Measurements from ENCODE around the gene TANGO6.
"Not testable (repeated sequence)": the region's sequence is repeated elsewhere in the genome, so short reads cannot be mapped to it uniquely, and the experiment has no call there.

The TANGO6 gene

GRCh38 chr16:69017036-69017783, 173.9 kb downstream of the TANGO6 start:
- no peak for FAIRE-seq

- FAIRE-seq, result no peak
Measured at GRCh38 chr16:69019811-69020210, 176.5 kb downstream of the TANGO6 start.

DNA sequence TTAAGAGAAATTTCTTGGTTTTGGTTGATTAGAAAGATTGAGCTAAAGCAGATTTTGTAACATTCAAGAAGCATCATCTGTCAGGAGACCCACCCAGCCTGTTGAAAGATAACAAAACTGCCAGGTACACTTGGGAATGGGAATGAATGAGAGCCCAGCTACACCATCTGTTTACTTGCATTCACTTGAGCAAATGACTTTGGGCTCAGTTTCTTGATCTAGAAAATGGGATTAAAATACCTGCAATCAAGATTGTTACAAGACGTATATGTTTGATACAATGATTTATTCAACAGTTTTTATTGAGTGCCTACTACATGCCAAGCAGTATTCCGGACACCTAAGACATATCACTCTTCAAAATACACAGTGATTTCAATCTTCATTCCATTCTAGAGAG, 185.8 kb downstream of the TANGO6 start:
- FAIRE-seq, result no peak

- FAIRE-seq, result no peak
Measured at GRCh38 chr16:69031877-69032301, 188.6 kb downstream of the TANGO6 start.

GRCh38 chr16:69033151-69033949, 190.0 kb downstream of the TANGO6 start:
- no peak for FAIRE-seq

DNA sequence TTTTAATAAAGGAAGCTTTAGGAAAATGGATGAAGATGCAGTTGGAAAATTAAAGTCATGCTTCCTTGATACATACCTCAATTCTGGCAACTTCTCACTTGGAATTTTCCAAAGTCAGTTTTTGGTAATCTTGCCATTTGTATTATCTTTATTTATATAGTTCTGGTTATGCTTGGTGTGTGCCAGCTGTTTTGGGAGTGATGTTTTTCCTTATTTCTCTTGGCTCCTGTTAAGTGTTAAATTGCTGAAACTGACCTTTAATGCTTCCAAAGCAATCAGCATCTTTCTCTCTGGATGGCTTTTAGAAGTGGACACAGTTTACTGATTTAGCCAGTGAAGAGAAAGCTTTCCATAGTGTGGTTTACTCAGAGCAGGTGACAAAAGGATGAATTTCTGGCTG, 192.0 kb downstream of the TANGO6 start:
- FAIRE-seq, result no peak

DNA sequence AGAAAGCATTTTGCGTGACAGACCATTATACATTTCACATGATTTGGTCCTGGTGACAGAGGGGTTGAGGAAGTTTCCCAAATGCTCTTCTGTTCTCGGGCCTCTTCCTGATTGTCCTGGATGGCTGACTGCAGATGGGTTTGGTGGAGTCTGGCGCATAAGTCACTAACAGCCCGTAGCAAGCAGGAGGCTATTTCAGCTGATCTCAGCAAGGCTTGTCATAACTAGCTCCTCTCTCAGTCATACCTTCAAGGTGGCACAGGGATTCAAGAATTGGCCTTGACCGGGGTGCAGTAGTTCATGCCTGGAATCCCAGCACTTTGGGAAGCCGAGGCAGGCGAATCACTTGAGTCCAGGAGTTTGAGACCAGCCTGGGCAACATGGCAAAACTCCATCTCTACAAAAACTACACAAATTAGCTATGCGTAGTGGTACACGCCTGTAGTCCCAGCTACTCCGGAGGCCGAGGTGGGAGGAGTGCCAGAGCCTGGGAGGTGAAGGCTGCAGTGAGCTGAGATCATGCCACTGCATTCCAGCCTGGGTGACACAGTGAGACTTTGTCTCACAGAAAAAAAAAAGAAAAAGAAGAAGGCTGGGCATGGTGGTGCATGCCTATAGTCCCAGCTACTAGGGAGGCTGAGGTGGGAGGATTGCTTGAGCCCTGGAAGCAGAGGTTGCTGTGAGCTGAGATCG, 193.2 kb downstream of the TANGO6 start:
- no peak for FAIRE-seq

- no peak for FAIRE-seq
Measured at GRCh38 chr16:69037373-69038160, 194.2 kb downstream of the TANGO6 start.

- no peak for FAIRE-seq
Measured at GRCh38 chr16:69039333-69039941, 196.1 kb downstream of the TANGO6 start.

DNA sequence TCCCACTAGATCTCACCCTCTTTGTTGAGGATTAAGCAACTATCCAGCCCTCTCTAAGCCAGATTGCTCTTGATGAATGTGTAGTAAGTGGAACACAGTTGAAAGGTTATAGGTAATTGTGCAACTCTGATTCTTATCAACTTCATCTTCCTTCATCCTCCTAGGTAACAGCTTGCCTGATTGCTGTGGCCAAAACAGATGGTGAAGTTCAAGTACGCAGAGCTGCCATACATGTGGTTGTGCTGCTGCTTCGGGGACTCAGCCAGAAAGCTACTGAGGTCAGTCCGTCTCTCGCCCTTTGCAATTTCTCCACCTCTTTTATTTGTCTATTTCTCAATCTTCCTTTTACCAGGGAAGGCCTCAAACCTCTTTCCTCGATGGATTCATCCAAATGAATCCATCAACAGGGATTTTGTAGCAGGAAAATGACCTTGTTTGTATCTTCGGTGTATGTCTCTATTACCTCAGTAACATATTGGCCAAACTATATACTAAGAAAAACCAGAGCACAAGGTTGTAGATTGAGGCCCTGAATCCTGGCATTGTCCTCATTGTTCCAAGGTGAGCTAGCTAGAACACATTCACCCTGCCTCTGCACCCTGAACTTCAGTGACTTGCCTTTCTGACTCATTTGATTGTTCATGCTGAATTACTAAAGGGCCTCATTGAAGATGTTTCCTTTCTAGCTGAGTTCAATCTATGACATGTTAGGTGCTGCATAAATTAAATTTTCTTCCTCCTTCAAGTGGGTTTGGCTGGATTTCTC, 197.0 kb downstream of the TANGO6 start:
- FAIRE-seq, result no peak

DNA sequence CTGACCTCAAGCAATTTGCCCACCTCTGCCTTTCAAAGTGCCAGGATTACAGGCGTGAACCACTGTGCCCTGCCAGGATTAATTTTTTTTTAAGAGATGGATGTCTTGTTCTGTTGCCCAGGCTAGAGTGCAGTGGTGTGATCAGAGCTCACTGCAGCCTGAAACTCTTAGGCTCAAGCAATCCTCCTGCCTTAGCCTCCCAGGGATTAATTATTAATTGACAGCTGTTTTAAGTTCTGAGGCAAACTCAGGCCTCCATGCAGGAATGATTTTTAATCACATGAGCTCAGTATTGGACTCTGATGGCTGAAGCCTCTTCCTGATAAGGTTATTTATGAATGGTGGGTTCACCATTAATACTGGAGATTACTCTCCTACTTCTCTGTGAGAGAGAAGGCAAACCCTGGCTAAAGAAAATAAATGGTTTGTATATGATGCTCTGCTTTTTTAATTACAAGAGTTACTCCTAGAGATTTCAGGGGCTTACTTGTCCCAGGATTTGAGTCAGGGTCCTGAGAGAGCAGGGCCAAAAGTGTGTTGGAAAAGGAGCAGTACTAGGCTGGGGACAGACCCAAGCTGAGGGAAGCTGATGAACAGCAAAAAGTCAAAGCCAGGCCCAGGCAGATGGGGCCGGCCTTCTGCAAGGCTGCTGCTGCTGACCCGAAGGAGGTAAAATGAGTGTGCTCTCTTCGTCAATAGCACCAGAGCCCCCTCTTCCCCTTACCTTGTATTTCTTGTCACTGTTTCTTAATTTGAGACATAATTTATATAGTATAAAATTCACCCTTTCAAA, 205.2 kb downstream of the TANGO6 start:
- no peak for FAIRE-seq

- FAIRE-seq, result no peak
Measured at GRCh38 chr16:69049146-69049545, 205.8 kb downstream of the TANGO6 start.

- no peak for FAIRE-seq
Measured at GRCh38 chr16:69049603-69050375, 206.5 kb downstream of the TANGO6 start.

- FAIRE-seq, result not testable (repeated sequence)
Measured at GRCh38 chr16:69051517-69051830, 208.1 kb downstream of the TANGO6 start.

- no peak for FAIRE-seq
Measured at GRCh38 chr16:69055008-69055407, 211.7 kb downstream of the TANGO6 start.

DNA sequence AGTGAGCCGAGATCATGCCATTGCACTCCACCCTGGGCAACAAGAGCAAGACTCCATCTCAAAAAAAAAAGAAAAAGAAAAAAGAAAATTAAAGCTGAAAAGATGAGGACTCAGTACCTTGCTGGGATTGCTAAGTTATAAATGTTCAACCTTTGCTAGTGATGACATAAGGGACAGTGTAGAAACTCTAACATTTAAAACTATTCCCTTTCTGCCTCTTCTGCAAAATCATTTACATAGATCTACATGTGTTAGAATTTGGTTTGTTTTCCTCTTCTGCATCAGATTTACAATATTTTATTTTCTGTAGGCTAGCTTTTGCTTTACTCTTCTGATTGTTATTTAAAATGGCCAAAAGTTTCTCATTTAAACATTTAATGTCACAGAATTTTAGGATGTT, 212.6 kb downstream of the TANGO6 start:
- no peak for FAIRE-seq

- FAIRE-seq, result no peak
Measured at GRCh38 chr16:69056421-69056820, 213.1 kb downstream of the TANGO6 start.

DNA sequence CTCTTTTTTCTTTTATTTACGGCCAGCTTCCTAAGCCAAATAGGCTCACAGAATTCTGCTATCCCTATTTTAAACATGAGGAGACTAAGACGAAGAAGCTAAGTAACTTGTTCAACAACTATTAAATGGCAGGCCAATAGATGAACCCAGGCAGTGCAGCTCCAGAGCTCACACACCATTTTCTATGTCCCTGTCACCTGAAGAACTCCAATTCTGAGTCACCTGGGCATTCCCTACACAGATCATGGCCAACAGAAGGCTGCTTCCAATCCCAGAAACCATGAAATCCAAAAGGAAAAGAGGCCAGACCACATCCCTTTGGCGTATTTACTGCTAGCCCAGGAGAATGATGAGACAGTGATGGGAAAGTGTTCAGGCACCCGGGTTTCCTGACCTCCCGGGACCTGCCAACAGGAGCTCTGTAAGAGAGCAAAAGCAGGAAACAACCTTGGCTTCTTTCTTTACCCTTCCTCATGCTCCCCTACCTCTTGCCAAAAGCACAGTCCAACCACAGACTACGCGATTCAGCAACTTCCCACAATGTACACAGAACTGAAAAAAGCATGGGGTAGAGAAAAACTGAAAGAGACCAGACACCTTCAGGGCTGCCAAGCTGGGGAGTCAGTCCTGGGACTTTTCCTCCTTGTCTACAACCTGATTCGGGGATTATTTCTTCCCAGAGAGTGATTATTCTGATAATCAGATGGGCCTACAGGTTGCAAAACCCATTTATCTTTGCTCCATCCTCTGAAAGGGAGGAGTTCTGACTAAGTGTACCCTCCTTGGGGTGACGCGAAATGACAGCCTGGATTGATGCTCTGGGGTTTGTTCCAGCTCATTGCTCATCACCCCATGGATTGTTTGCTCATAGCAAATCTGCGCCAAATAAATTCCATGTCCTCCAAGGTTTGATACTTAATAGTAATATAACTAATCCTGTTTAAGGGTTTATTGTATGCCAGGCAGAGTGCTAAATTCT, 214.4 kb downstream of the TANGO6 start:
- no peak for FAIRE-seq

DNA sequence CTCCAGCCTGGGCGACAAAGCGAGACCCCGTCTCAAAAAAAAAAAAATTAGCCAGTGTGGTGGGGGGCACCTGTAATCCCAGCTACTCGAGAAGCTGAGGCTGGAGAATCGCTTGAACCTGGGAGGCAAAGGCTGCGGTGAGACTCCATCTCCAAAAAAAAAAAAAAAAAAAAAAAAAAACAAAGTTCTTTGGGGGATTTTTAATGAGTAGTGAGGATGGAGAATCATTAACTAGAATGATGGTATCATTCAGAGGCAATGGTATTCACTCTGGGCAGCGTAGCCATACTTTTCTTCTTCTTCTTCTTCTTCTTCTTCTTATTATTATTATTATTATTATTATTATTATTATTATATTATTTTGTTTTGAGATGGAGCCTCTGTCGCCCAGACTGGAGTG, 220.2 kb downstream of the TANGO6 start:
- not testable (repeated sequence) for FAIRE-seq
